Nephron (organoid): ENCODE data around the gene ZSWIM3.
A peak's percentile ranks its signal among the peaks of the same experiment; 100 is the strongest.

Source experiments
- H3K27ac Mint-ChIP-seq, 3 experiments: 2 replicates each; pipeline ENCODE4 v1.8.0; 2020; ENCODE audit warnings: mixed read lengths in 3 of 3, mild to moderate bottlenecking in 2 of 3, moderate library complexity in 1 of 3
- H3K27me3 Mint-ChIP-seq: 2 replicates; pipeline ENCODE4 v1.8.0; 2021; ENCODE audit warnings: low read depth, mild to moderate bottlenecking, moderate library complexity, mixed read lengths
- H3K36me3 Mint-ChIP-seq: 2 replicates; pipeline ENCODE4 v1.8.0; 2020; ENCODE audit warnings: low read depth, mixed read lengths
- H3K4me1 Mint-ChIP-seq: 2 replicates; pipeline ENCODE4 v1.8.0; 2020; ENCODE audit warnings: mixed read lengths
- H3K4me3 Mint-ChIP-seq, 3 experiments: 2 replicates each; pipeline ENCODE4 v1.8.0; 2020; ENCODE audit warnings: mild to moderate bottlenecking in 3 of 3, mixed read lengths in 3 of 3, moderate library complexity in 2 of 3
- H3K9me3 Mint-ChIP-seq: 2 replicates; pipeline ENCODE4 v1.8.0; 2020; ENCODE audit warnings: mixed read lengths
- TF ChIP-seq, protein P1 (sequence below), 3 experiments: fragments of 200-600 bp; sonication (generic); IDR thresholded peaks; one replicate each; pipeline ENCODE4 v1.5.0; 2021; ENCODE audit warnings: antibody characterized with exemption in 3 of 3; ENCODE audit not compliant: unreplicated experiment in 3 of 3

ZSWIM3 gene

DNA sequence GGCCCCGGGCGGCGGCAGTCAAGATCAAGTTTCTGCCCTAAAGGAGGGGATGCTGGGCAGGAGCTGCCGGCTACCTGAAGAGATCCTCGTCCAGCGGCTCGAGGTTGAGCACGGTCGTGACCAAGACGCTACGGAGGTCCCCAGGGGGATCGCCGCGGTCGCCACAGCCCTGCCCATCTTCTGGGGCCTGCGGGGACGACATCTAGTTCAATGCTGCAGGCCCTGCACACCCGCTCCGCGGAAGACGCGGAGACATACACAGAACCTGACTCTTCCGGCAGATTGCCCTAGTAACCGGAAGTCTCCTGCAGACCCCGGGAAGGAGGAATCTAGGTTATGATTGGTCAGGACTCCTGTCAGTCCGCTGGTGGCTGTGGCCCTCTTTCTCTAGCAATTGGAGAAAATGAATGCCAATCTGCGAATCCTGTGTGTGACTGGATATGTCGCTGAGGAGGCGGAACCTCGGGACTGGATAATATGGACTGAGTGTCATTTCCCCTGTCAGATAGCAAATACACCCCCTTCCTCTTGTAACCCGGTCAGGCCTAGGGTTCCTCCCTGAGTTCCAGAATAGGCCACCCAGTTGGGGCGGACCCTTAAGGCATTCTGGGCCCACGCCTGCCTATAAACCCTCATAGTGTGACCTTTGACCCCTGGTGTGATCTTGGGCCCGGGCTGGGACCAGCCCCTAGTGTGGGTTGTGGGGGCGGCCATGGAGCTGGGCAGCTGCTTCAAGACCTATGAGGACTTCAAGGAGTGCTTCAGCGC is at the start of gene ZSWIM3, which contains the start of gene ACOT8:
TSS of gene ZSWIM3 (plus strand) at position 501 of the 768 bp plus-strand sequence. CDS start at position 713, 212 bp downstream.
TSS of gene ACOT8 (minus strand) at position 279 of the 768 bp plus-strand sequence. CDS start at position 202, 77 bp downstream.
- Mint-ChIP-seq H3K4me3 (peak within 1 kb of the TSS; percentile 93 to 95 (median 94)), H3K4me1 (peaks cover 49% of the 10 kb centered on the region), H3K27ac (peak within 1 kb of the TSS; percentile 89 to 97 (median 92)), H3K9me3 (no peaks in the 10 kb centered on the region), H3K36me3 (peaks cover 6% of the 10 kb centered on the region), H3K27me3 (no peaks in the 10 kb centered on the region)
- TF ChIP-seq, protein P1, sequence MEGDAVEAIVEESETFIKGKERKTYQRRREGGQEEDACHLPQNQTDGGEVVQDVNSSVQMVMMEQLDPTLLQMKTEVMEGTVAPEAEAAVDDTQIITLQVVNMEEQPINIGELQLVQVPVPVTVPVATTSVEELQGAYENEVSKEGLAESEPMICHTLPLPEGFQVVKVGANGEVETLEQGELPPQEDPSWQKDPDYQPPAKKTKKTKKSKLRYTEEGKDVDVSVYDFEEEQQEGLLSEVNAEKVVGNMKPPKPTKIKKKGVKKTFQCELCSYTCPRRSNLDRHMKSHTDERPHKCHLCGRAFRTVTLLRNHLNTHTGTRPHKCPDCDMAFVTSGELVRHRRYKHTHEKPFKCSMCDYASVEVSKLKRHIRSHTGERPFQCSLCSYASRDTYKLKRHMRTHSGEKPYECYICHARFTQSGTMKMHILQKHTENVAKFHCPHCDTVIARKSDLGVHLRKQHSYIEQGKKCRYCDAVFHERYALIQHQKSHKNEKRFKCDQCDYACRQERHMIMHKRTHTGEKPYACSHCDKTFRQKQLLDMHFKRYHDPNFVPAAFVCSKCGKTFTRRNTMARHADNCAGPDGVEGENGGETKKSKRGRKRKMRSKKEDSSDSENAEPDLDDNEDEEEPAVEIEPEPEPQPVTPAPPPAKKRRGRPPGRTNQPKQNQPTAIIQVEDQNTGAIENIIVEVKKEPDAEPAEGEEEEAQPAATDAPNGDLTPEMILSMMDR (IDR thresholded peaks at IDR 0.05; ENCODE audit: unreplicated experiment in 3 of 3): no peak

DNA sequence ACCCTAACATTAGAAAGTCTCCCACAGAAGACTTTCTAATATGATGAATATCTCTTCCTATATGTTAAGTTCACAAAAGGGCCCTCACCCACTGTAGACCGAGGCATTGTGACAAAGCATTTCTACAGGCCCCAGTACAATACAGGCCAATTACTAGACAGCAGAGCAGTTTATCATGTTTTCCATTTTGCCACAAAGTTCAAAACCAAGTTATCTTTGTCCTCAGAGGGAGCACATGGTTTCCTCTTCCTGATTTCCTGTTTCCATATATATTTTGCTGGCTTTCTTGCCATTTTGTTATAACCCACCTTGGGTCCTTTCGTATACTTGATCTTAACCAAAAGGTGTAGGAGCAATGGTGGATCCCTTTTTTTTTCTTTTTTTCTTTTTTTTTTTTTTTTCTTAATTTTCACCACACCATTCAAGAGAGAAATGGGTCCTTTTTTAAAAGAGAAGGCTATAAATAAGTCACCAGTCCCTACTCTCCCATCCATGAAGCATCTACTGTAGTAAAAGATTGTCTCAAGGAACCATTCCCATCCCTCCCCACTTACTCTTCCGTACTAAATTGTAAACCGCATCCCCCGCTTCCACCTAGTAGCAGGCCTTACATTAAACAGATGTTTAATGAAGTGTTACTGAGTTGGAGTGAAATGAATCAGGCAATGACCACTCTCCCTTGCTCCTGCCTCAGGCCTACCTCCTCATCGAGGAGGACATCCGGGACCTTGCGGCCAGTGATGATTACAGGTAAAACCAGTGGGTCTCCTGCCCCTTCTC is 47.0 kb upstream of the ZSWIM3 start:
- H3K27me3 Mint-ChIP-seq: no peaks in the 10 kb centered on the region
- peaks cover 20% of the 10 kb centered on the region for H3K4me1 Mint-ChIP-seq
- H3K36me3 Mint-ChIP-seq: peaks cover 48% of the 10 kb centered on the region
- H3K4me3 Mint-ChIP-seq: peak overlapping the region in 1 of 3 experiments; percentile 51
- TF ChIP-seq, protein P1 (IDR thresholded peaks at IDR 0.05; ENCODE audit: unreplicated experiment in 3 of 3): no peak
- H3K27ac Mint-ChIP-seq: no peak overlapping the region
- no peaks in the 10 kb centered on the region for H3K9me3 Mint-ChIP-seq

DNA sequence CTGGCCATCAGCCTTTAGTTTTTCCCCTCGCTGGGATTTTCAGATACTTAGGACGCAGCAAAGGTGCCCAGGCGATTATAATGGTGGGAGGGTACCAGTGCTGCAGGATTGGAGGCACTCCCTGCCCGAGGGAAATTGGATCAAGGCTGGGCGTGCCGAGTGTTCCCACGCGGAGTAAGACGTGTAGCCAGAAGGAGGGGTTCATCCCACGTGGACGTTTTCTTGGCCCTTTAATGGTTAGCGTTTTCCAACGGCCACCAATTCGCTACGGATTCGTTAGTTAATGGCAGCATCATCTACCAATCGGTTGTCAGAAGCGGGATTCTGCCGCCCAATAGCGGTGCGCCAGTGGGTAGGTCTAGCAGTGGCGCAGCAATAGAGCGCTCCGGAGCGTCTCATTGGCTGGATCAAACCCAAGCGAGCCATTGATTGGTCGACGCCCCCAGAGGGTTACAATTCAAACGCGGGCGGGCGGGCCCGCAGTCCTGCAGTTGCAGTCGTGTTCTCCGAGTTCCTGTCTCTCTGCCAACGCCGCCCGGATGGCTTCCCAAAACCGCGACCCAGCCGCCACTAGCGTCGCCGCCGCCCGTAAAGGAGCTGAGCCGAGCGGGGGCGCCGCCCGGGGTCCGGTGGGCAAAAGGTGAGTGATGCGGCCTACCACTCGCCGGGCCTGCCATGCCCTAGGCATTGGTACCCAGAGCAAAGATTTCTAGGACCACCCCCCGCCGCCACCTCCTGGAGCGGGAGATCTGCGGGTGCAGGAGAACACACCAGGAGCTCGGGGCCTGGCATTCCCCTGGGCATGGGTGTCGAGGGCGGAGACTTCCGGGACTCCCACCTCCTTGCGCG is 45.0 kb upstream of the ZSWIM3 start, which contains the start of gene UBE2C:
TSS of gene UBE2C (plus strand) at position 488 of the 849 bp plus-strand sequence. CDS start at position 540, 52 bp downstream.
- Mint-ChIP-seq H3K27ac (peak within 1 kb of the TSS; percentile 28 to 81 (median 68)), H3K36me3 (peaks cover 51% of the 10 kb centered on the region), H3K27me3 (no peaks in the 10 kb centered on the region), H3K4me1 (peaks cover 25% of the 10 kb centered on the region), H3K4me3 (peak within 1 kb of the TSS; percentile 90 to 94 (median 93)), H3K9me3 (no peaks in the 10 kb centered on the region)
- TF ChIP-seq, protein P1 (IDR thresholded peaks at IDR 0.05; ENCODE audit: unreplicated experiment in 3 of 3): no peak

GRCh38 chr20:45813006-45813340 is 44.4 kb upstream of the ZSWIM3 start:
- H3K9me3 Mint-ChIP-seq: no peaks in the 10 kb centered on the region
- H3K36me3 Mint-ChIP-seq: peaks cover 49% of the 10 kb centered on the region
- no peaks in the 10 kb centered on the region for H3K27me3 Mint-ChIP-seq
- H3K27ac Mint-ChIP-seq: peak overlapping the region in 2 of 3 experiments; percentile 26 to 81
- TF ChIP-seq, protein P1 (IDR thresholded peaks at IDR 0.05; ENCODE audit: unreplicated experiment in 3 of 3): no peak
- peak overlapping the region; percentile 90 to 94 (median 93) for H3K4me3 Mint-ChIP-seq
- H3K4me1 Mint-ChIP-seq: peaks cover 25% of the 10 kb centered on the region

DNA sequence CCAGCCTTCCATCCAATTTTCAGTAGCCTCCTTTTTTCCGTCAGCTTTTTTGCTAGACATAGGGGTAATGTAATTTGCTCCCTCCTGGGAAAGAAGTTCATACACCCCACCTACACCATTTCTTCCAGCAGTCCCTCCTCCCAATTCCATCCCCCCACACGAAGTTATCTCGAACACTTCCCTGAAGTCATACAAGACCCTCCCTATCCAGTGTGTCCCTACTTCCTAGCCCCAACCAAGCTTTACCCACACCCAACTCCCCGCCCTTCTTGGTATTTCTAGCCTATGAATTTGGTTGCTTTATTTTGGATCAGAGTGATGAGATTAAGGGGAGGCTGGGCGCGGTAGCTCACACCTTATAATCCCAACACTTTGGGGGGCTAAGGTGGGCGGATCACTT is 43.9 kb upstream of the ZSWIM3 start:
- TF ChIP-seq, protein P1 (IDR thresholded peaks at IDR 0.05; ENCODE audit: unreplicated experiment in 3 of 3): no peak
- Mint-ChIP-seq H3K9me3 (no peaks in the 10 kb centered on the region), H3K27me3 (no peaks in the 10 kb centered on the region), H3K27ac (peak overlapping the region in 2 of 3 experiments; percentile 26 to 34), H3K4me1 (peaks cover 28% of the 10 kb centered on the region), H3K36me3 (peaks cover 46% of the 10 kb centered on the region), H3K4me3 (peak overlapping the region; percentile 90 to 94 (median 93))
